Kidney (tissue), 14 donors: ENCODE results near the gene ARHGEF1. TPM values are rescaled to one million over a fixed set of nuclear protein-coding genes. Genes with fewer than 3 reads are reported as not detected.

Source experiments
- DNase-seq, 5 donors: peaks; one replicate each; pipeline ENCODE4 v3.0.0-alpha.2; 2013 to 2020
- FAIRE-seq: peaks from 2 replicates; lab custom pipeline; 2012; peaks lifted over from hg19 to GRCh38; lab: Jason Lieb, UNC
- H3K27ac ChIP-seq, 2 donors: one replicate each; pipeline ENCODE4 v1.7.0; 2013; ENCODE audit warnings: low read depth in 2 of 2, low read length in 2 of 2, inconsistent platforms in 1 of 2
- H3K27me3 ChIP-seq: one replicate; pipeline ENCODE4 v1.7.1; 2013; ENCODE audit warnings: low read length, inconsistent platforms; ENCODE audit not compliant: control insufficient read depth, insufficient read depth
- H3K36me3 ChIP-seq, 3 donors: one replicate each; pipeline versions ENCODE4 v1.7.0 to v1.7.1; 2013; ENCODE audit warnings: low read length in 3 of 3, control low read depth in 1 of 3, inconsistent platforms in 1 of 3; ENCODE audit not compliant: insufficient read depth in 3 of 3, control insufficient read depth in 2 of 3
- H3K4me1 ChIP-seq, 3 donors: one replicate each; pipeline versions ENCODE4 v1.7.0 to v1.7.1; 2013; ENCODE audit warnings: low read length in 3 of 3, inconsistent platforms in 1 of 3, low read depth in 1 of 3; ENCODE audit not compliant: control insufficient read depth in 2 of 3, insufficient read depth in 2 of 3
- H3K4me3 ChIP-seq, 3 donors: one replicate each; pipeline versions ENCODE4 v1.7.0 to v1.8.1; 2013; ENCODE audit warnings: low read length in 3 of 3, control low read depth in 1 of 3, inconsistent platforms in 1 of 3
- H3K9ac ChIP-seq, 3 donors: one replicate each; pipeline versions ENCODE4 v1.7.0 to v1.7.1; 2013; ENCODE audit warnings: low read length in 3 of 3, control low read depth in 1 of 3, inconsistent platforms in 1 of 3
- H3K9me3 ChIP-seq, 3 donors: one replicate each; pipeline versions ENCODE4 v1.7.0 to v1.7.1; 2013; ENCODE audit warnings: low read length in 3 of 3, control low read depth in 1 of 3, inconsistent platforms in 1 of 3; ENCODE audit not compliant: control insufficient read depth in 2 of 3, insufficient read depth in 1 of 3
- intact Hi-C: fragments of 100-400 bp; cut with DNase I; formaldehyde crosslinking; loops from one replicate; pipeline ENCODE4 v1.11.1; 2022
- polyA plus RNA-seq: library from polyadenylated mRNA; stranded (reverse); fragments of 350-450 nt; fragmentation: Illumina TruSeq; extraction: RNeasy Lipid Tissue Mini Kit (QIAGEN cat#74804); gene quantifications from one replicate; pipeline ENCODE4 v1.2.3, GENCODE V29; 2014; ENCODE audit warnings: low read depth, low replicate concordance; ENCODE audit not compliant: insufficient read depth
- total RNA-seq: library from RNA; stranded (reverse); fragmentation: NEBNext Ultra II Directional; extraction: Animal tissue kit (Norgen Biotek cat#: 25700); gene quantifications from one replicate; pipeline ENCODE4 v1.2.1, GENCODE V29; 2021
- TF ChIP-seq, protein P1 (sequence below): IDR thresholded peaks from 3 replicates; pipeline ENCODE4 v1.5.1; 2012; ENCODE audit warnings: mild to moderate bottlenecking, moderate library complexity, borderline replicate concordance; ENCODE audit not compliant: insufficient read depth; ENCODE audit errors: extremely low read depth
- donor health status: control.
- donor health status: control.
- donor health status: control.
- donor health status: control.
- donor health status: control.
- donor health status: DM: yes; HTN: yes; CAD: no.
- donor health status: Normal renal cell carcinoma (clear cell type).

ARHGEF1 gene
- total and polyA plus RNA-seq, 2 donors from 2014 or later, result 39.0 to 139 TPM

DNA sequence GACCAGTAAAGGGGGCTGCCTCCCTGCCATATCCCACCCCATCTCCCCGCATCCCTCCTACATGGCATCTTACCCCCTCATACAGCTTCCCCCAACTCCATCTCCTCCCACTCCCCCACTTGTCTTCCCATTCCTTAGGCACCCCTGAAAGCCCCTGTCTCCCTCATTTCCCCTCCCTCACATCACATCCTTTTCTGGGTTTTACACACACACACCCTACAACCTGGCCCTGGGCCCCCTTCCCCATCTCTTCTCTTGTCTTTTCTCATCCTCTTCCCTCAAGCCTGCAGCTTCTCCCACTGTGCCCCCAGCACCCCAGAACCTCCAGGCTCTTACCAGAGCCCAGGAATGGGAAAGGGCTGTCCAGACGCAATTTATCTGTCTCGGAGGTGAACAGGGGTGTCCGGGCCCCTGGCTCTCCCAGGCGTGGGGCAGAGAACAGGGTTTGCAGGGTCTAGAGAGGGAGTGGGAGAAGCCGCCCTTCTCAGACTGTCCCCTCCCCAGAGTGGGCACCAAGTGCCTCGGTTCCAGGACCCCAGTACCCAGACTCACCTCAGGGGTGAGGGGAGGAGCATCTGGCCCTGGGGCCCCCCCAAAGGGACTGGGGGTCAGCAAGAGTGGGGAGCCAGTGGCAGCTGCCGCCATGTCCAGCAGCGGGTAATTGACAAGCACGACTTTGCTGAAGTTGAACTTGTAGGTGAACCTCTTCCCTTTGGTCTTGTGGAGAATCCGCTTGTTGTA lies 25.9 kb downstream of the ARHGEF1 start:
- no peaks in the 10 kb centered on the region for H3K9me3 ChIP-seq
- no peak overlapping the region for H3K27ac ChIP-seq
- H3K27me3 ChIP-seq, result peaks cover 21% of the 10 kb centered on the region
- no peak overlapping the region for H3K4me3 ChIP-seq
- FAIRE-seq (no peak), DNase-seq (no peak)
- intact Hi-C loops, result no loop called here
- TF ChIP-seq, protein P1, sequence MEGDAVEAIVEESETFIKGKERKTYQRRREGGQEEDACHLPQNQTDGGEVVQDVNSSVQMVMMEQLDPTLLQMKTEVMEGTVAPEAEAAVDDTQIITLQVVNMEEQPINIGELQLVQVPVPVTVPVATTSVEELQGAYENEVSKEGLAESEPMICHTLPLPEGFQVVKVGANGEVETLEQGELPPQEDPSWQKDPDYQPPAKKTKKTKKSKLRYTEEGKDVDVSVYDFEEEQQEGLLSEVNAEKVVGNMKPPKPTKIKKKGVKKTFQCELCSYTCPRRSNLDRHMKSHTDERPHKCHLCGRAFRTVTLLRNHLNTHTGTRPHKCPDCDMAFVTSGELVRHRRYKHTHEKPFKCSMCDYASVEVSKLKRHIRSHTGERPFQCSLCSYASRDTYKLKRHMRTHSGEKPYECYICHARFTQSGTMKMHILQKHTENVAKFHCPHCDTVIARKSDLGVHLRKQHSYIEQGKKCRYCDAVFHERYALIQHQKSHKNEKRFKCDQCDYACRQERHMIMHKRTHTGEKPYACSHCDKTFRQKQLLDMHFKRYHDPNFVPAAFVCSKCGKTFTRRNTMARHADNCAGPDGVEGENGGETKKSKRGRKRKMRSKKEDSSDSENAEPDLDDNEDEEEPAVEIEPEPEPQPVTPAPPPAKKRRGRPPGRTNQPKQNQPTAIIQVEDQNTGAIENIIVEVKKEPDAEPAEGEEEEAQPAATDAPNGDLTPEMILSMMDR, result no peak
- no peak overlapping the region for H3K9ac ChIP-seq
- peaks cover 2 to 22% (median 3%) of the 10 kb centered on the region in 3 donors for H3K36me3 ChIP-seq
- H3K4me1 ChIP-seq, result no peaks in the 10 kb centered on the region

DNA sequence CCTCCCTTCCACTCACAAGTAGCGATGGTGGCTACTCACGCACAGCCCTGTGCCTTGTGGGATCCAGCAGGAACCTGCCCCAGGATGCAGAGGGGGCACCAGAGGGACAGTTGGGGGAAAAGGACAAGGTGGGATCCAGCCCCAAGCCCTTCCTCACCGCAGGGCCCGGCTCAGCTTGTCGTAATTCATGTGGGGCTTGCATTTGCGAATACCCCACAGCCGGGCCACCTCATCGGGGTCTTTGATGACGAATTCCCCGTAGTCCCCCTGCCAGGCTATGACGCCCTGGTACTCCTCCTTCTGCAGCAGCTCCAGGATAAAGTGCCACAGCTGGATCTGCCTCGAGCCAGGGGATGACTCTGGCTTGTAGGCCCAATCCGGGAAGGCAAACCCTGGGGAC lies 26.7 kb downstream of the ARHGEF1 start:
- no peaks in the 10 kb centered on the region for H3K9me3 ChIP-seq
- intact Hi-C loops, result no loop called here
- DNase-seq (no peak), FAIRE-seq (no peak)
- no peak overlapping the region for H3K9ac ChIP-seq
- peaks cover 28% of the 10 kb centered on the region for H3K27me3 ChIP-seq
- H3K4me1 ChIP-seq, result no peaks in the 10 kb centered on the region
- peaks cover 2 to 14% (median 3%) of the 10 kb centered on the region in 3 donors for H3K36me3 ChIP-seq
- H3K4me3 ChIP-seq, result no peak overlapping the region
- H3K27ac ChIP-seq, result no peak overlapping the region
- TF ChIP-seq, protein P1, result no peak

DNA sequence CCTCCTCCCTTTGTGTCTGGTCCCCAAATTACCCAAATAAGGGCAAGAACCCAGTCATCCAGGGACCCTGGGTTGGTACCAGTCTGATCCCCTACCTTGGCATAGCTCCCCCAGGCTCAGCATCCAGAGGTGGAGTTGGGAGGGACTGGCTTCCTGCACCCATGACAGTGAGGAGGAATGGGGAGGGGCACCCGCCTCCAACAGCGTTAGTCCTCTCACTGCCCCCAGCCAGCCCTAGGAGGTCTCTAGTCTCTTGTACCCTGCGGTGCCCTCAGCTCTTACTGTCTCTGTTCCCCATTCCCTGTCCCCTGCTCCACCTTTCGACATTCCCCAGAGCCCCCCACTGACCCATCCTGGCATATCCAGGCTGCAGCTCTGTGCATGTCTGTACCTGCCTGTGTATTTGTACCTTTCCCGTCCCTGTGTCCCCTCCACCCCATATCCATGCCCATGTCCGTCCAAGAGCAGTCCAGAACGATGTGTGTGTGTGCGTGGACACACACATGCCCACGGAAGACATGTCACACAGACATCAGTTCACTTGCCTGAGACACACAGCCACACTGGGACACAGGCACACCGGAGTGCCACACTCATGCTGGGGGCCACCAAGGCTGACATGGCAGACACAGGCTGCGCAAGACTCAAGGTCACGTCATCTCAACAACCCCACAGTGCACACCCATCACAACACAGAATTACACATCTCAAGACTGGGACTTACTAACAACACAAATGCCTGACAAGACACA lies 27.4 kb downstream of the ARHGEF1 start:
- Histone ChIP-seq H3K9me3 (no peaks in the 10 kb centered on the region), H3K4me1 (no peaks in the 10 kb centered on the region), H3K36me3 (peaks cover 0 to 7% (median 0%) of the 10 kb centered on the region in 3 donors), H3K27me3 (peaks cover 32% of the 10 kb centered on the region), H3K27ac (no peak overlapping the region), H3K9ac (no peak overlapping the region), H3K4me3 (no peak overlapping the region)
- FAIRE-seq (no peak), DNase-seq (peak in 1 of 5 donors; percentile 50)
- TF ChIP-seq, protein P1, result no peak
- intact Hi-C loops, result no loop called here
